Measurements from ENCODE around the gene TMEM121B. TPM values are rescaled to one million over a fixed set of nuclear protein-coding genes. Genes with fewer than 3 reads are reported as not detected.
"Not testable (repeated sequence)": the region's sequence is repeated elsewhere in the genome, so short reads cannot be mapped to it uniquely, and the experiment has no call there.

TMEM121B gene
- total RNA-seq, 1 donor from 2014 or later: 0.48 TPM

- Mint-ChIP-seq H3K27ac (ENCODE audit: unreplicated experiment) (no peak overlapping the region), H3K4me1 (ENCODE audit: unreplicated experiment) (peaks cover 14% of the 10 kb centered on the region), H3K9me3 (ENCODE audit: unreplicated experiment) (no peaks in the 10 kb centered on the region), H3K27me3 (ENCODE audit: unreplicated experiment) (no peaks in the 10 kb centered on the region), H3K36me3 (ENCODE audit: unreplicated experiment) (no peaks in the 10 kb centered on the region), H3K4me3 (ENCODE audit: unreplicated experiment) (no peak overlapping the region)
- no peak for DNase-seq (ENCODE audit: extremely low spot score, unreplicated experiment)
- TF ChIP-seq, protein P1, sequence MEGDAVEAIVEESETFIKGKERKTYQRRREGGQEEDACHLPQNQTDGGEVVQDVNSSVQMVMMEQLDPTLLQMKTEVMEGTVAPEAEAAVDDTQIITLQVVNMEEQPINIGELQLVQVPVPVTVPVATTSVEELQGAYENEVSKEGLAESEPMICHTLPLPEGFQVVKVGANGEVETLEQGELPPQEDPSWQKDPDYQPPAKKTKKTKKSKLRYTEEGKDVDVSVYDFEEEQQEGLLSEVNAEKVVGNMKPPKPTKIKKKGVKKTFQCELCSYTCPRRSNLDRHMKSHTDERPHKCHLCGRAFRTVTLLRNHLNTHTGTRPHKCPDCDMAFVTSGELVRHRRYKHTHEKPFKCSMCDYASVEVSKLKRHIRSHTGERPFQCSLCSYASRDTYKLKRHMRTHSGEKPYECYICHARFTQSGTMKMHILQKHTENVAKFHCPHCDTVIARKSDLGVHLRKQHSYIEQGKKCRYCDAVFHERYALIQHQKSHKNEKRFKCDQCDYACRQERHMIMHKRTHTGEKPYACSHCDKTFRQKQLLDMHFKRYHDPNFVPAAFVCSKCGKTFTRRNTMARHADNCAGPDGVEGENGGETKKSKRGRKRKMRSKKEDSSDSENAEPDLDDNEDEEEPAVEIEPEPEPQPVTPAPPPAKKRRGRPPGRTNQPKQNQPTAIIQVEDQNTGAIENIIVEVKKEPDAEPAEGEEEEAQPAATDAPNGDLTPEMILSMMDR (IDR thresholded peaks at IDR 0.05): no peak
Measured at GRCh38 chr22:17152971-17153370, 31.8 kb upstream of the TMEM121B start.

DNA sequence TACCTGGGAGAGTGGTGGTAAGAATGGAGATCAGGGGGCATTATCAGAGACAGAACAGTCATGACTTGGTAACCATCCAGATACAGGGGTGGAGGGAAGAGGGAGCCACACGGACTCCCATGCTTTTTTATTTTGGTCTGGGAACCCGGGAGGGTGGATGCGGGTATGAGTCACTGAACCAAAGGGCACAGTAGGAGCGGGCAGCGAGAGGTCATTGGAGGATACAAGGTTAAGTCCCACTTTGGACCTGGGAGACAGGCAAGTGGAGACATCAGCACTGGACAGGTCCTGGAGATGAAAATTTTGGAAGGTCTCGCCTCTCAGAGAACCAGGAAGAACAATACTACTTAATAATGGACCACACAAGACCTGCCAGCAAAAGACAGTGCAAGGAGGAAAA is 31.2 kb upstream of the TMEM121B start:
- Mint-ChIP-seq H3K36me3 (ENCODE audit: unreplicated experiment) (no peaks in the 10 kb centered on the region), H3K27ac (ENCODE audit: unreplicated experiment) (no peak overlapping the region), H3K9me3 (ENCODE audit: unreplicated experiment) (no peaks in the 10 kb centered on the region), H3K4me1 (ENCODE audit: unreplicated experiment) (peaks cover 14% of the 10 kb centered on the region), H3K27me3 (ENCODE audit: unreplicated experiment) (no peaks in the 10 kb centered on the region), H3K4me3 (ENCODE audit: unreplicated experiment) (no peak overlapping the region)
- TF ChIP-seq, protein P1 (IDR thresholded peaks at IDR 0.05): no peak
- no peak for DNase-seq (ENCODE audit: extremely low spot score, unreplicated experiment)

- Mint-ChIP-seq H3K36me3 (ENCODE audit: unreplicated experiment) (no peaks in the 10 kb centered on the region), H3K27me3 (ENCODE audit: unreplicated experiment) (no peaks in the 10 kb centered on the region), H3K9me3 (ENCODE audit: unreplicated experiment) (no peaks in the 10 kb centered on the region), H3K4me3 (ENCODE audit: unreplicated experiment) (no peak overlapping the region), H3K4me1 (ENCODE audit: unreplicated experiment) (peaks cover 3% of the 10 kb centered on the region), H3K27ac (ENCODE audit: unreplicated experiment) (no peak overlapping the region)
- TF ChIP-seq, protein P1 (IDR thresholded peaks at IDR 0.05): no peak
- DNase-seq (ENCODE audit: extremely low spot score, unreplicated experiment): no peak
Measured at GRCh38 chr22:17149076-17149815, 28.1 kb upstream of the TMEM121B start.

DNA sequence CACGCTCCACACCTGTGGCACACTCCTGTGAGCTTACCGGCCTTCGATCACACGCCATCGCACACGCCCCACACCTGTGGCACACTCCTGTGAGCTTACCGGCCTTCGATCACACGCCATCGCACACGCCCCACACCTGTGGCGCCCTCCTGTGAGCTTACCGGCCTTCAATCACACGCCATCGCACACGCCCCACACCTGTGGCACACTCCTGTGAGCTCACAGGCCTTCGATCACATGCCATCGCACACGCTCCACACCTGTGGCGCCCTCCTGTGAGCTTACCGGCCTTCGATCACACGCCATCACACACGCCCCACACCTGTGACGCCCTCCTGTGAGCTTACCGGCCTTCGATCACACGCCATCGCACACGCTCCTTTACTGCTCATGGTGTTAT is 26.3 kb upstream of the TMEM121B start:
- not testable (repeated sequence) for H3K9me3 Mint-ChIP-seq (ENCODE audit: unreplicated experiment); H3K36me3 Mint-ChIP-seq (ENCODE audit: unreplicated experiment); H3K4me1 Mint-ChIP-seq (ENCODE audit: unreplicated experiment); DNase-seq (ENCODE audit: extremely low spot score, unreplicated experiment); H3K27me3 Mint-ChIP-seq (ENCODE audit: unreplicated experiment); H3K27ac Mint-ChIP-seq (ENCODE audit: unreplicated experiment); H3K4me3 Mint-ChIP-seq (ENCODE audit: unreplicated experiment)

- TF ChIP-seq, protein P1 (IDR thresholded peaks at IDR 0.05): no peak
- Mint-ChIP-seq H3K9me3 (ENCODE audit: unreplicated experiment) (no peaks in the 10 kb centered on the region), H3K36me3 (ENCODE audit: unreplicated experiment) (peaks cover 7% of the 10 kb centered on the region), H3K27ac (ENCODE audit: unreplicated experiment) (no peak overlapping the region), H3K4me1 (ENCODE audit: unreplicated experiment) (no peaks in the 10 kb centered on the region), H3K27me3 (ENCODE audit: unreplicated experiment) (no peaks in the 10 kb centered on the region), H3K4me3 (ENCODE audit: unreplicated experiment) (no peak overlapping the region)
- DNase-seq (ENCODE audit: extremely low spot score, unreplicated experiment): no peak
Measured at GRCh38 chr22:17145021-17145680, 24.0 kb upstream of the TMEM121B start.
